AG04450 (cell line): Measurements from ENCODE around the gene INO80E. TPM values are rescaled to one million over a fixed set of nuclear protein-coding genes. Genes with fewer than 3 reads are reported as not detected.

ENCODE experiments used
- CTCF ChIA-PET: fragments of 300-600, 350-600 bp; formaldehyde crosslinking; extraction: SDS; loops from one replicate; lab custom pipeline; 2022; ENCODE audit warnings: antibody characterized with exemption, inconsistent platforms; lab: Charles Lee
- POLR2A ChIA-PET: fragments of 350-600 bp; formaldehyde crosslinking; extraction: SDS; loops from one replicate; lab custom pipeline; 2021; ENCODE audit warnings: antibody characterized with exemption, inconsistent platforms; lab: Yijun Ruan, JAX
- DNase-seq: peaks from one replicate; pipeline ENCODE4 v3.0.0-alpha.2; 2011; ENCODE audit warnings: low read depth, low spot score
- H3K27ac ChIP-seq: one replicate; pipeline ENCODE4 v1.5.1; 2012; ENCODE audit warnings: low read depth, low read length, control low read depth
- H3K27me3 ChIP-seq: one replicate; pipeline ENCODE4 v1.6.0; 2012; ENCODE audit warnings: low read length; ENCODE audit not compliant: control insufficient read depth, insufficient read depth
- H3K4me3 ChIP-seq: 2 replicates; pipeline ENCODE4 v1.5.1; 2011; ENCODE audit warnings: mild to moderate bottlenecking, low read depth, low read length, control low read depth
- H3K9me3 ChIP-seq: 2 replicates; pipeline ENCODE4 v1.5.1; 2012; ENCODE audit warnings: low read length; ENCODE audit not compliant: control insufficient read depth, insufficient read depth
- polyA plus RNA-seq: library from polyadenylated mRNA; depleted of rRNA; stranded (reverse); fragments of >200 nt; gene quantifications from 2 replicates; pipeline ENCODE4 v1.2.3, GENCODE V29; 2011
- TF ChIP-seq, protein P1 (sequence below): IDR thresholded peaks from 2 replicates; pipeline ENCODE4 v1.5.1; 2011; ENCODE audit warnings: low read depth, low read length, control low read depth, inconsistent platforms

INO80E gene
- polyA plus RNA-seq, 1 experiment = 27.3 TPM

DNA sequence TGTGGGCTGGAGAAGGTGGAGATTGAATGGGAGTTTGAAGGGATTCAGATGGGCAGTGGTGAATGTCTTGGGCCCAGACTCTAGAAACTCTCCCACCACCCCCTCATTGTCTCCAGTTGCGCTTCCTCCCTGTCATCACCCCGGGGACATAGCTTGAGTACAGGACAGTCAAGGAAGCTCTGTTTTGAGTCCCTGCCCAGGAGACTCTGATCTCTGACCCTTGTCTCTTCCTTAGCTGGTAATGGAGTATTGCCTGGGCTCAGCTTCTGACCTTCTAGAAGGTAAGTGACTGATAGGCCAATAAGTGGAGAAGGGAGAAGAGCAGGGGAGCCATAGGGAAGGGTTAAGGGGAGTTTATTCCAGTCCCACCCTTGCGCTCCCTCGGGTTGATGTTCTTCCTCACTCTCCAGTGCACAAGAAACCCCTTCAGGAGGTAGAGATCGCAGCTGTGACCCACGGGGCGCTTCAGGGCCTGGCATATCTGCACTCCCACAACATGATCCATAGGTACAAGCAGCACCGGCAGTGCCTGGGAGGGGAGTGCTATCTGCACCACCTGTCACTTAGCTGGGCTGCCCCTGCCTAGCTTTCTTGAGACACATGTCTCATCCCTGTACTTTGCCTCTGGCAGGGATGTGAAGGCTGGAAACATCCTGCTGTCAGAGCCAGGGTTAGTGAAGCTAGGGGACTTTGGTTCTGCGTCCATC is 17.3 kb upstream of the INO80E start:
- TF ChIP-seq, protein P1, sequence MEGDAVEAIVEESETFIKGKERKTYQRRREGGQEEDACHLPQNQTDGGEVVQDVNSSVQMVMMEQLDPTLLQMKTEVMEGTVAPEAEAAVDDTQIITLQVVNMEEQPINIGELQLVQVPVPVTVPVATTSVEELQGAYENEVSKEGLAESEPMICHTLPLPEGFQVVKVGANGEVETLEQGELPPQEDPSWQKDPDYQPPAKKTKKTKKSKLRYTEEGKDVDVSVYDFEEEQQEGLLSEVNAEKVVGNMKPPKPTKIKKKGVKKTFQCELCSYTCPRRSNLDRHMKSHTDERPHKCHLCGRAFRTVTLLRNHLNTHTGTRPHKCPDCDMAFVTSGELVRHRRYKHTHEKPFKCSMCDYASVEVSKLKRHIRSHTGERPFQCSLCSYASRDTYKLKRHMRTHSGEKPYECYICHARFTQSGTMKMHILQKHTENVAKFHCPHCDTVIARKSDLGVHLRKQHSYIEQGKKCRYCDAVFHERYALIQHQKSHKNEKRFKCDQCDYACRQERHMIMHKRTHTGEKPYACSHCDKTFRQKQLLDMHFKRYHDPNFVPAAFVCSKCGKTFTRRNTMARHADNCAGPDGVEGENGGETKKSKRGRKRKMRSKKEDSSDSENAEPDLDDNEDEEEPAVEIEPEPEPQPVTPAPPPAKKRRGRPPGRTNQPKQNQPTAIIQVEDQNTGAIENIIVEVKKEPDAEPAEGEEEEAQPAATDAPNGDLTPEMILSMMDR = no peak
- Histone ChIP-seq H3K27me3 (no peaks in the 10 kb centered on the region), H3K4me3 (no peak overlapping the region), H3K27ac (no peak overlapping the region), H3K9me3 (no peaks in the 10 kb centered on the region; the same call in 1 of the 2 replicates)
- CTCF ChIA-PET = interaction anchor here (0.6 to 1.8 kb wide), 2 partner anchors 78 to 114 kb away, joined by 4 read pairs; no protein-coding TSS in a partner anchor
- no peak for DNase-seq
- POLR2A ChIA-PET = no interaction called here

DNA sequence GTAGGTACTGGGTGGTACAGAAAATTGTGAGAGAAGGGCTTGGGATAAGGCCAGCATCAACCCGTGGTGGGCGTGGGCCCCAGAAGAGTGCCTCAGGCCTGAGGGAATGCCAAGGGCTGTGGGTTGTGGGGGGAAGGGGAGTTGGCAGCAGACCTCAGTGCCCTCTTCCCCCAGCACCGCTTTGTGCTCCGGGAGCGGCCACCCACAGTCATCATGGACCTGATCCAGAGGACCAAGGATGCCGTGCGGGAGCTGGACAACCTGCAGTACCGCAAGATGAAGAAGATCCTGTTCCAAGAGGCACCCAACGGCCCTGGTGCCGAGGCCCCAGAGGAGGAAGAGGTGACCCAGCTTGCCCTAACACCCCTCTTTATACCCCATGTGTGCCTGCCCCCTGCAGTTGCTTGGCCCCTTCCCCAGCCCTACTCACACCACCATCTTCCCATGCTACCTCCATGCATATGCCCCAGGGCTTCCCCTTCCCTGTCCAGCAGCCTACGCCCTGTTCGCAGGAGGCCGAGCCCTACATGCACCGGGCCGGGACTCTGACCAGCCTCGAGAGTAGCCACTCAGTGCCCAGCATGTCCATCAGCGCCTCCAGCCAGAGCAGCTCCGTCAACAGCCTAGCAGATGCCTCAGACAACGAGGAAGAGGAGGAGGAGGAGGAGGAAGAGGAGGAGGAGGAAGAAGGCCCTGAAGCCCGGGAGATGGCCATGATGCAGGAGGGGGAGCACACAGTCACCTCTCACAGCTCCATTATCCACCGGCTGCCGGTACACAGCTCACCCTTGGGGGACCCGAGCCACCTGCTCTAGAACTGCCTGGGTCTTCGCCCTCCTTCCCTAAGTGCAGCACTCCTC is 13.3 kb upstream of the INO80E start:
- H3K4me3 ChIP-seq = no peak overlapping the region
- POLR2A ChIA-PET = no interaction called here
- no peaks in the 10 kb centered on the region for H3K27me3 ChIP-seq
- TF ChIP-seq, protein P1 = no peak
- no peak for DNase-seq
- H3K27ac ChIP-seq = no peak overlapping the region
- no peaks in the 10 kb centered on the region; the same call in 1 of the 2 replicates for H3K9me3 ChIP-seq
- CTCF ChIA-PET = no interaction called here

DNA sequence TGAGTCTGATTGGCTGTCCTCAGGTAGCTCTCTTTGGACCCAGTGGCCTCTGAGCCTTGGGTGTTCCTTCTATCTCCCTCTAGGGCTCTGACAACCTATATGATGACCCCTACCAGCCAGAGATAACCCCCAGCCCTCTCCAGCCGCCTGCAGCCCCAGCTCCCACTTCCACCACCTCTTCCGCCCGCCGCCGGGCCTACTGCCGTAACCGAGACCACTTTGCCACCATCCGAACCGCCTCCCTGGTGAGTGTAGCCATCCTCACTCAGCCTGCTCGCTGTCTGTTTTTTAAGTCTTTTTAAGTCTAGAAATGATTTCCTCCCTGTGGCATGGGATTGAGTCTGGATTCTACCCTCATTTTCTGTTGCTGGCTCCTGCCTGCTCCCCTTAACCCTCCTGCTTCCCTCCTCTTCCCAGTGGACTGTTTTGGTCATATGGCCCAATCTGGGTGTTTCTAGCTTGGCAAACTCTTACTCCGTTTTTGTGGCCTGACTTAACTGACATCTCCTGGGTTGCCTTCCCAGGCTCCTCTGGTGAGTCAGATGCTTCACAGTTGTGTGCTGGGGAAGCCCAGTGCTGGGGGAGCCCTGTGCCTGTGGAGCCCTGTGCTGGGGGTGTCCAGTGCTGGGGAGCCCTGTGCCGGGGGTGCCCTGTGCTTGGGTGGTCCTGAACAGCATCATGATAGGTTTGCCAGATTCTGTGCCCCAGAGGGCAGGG is 12.5 kb upstream of the INO80E start:
- no peak for DNase-seq
- TF ChIP-seq, protein P1 = no peak
- Histone ChIP-seq H3K9me3 (no peaks in the 10 kb centered on the region; the same call in 1 of the 2 replicates), H3K4me3 (no peak overlapping the region), H3K27me3 (no peaks in the 10 kb centered on the region), H3K27ac (no peak overlapping the region)
- CTCF ChIA-PET = no interaction called here
- POLR2A ChIA-PET = no interaction called here

DNA sequence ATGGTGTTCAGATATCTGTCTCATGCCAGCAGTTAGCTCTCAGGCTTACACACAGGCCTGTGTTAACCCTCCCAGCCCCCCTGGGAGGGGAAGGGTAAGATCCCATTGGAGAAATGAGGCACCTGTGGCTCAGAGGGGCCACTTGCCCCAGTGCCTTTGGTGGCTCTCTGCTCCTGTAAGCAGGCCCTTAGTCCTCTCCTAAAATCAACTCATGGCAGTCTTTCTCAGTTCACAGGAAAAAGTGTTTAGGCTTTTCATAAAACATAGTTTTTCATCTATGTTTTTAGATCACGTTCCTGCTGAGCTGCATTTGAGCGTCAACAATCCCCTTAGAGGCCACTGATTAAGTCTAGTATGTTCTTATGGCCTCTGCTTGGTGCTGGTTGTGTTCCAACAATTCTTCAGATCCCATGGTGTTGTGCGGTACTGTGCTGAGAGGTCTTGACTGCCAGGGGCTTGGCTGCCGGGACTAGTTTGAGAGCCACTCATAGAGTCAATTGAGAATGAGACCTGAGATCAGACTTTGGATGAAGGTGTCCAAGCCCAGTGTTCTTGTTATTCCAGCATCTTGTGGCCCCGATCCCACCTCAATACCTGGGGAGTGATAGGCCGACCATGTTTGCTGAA is 11.8 kb upstream of the INO80E start:
- Histone ChIP-seq H3K4me3 (no peak overlapping the region), H3K27me3 (no peaks in the 10 kb centered on the region), H3K9me3 (no peaks in the 10 kb centered on the region; the same call in 1 of the 2 replicates), H3K27ac (no peak overlapping the region)
- ChIA-PET CTCF (no interaction called here), POLR2A (no interaction called here)
- DNase-seq = no peak
- TF ChIP-seq, protein P1 = no peak
